ENCODE measurements around the gene DCP1B.

Gene DCP1B

GRCh38 chr12:2004113-2004929 lies at the start of gene DCP1B:
Gene DCP1B, minus strand, starts transcription at chr12:2004457. Its CDS starts 26 bp downstream, at chr12:2004431.
- DNase-seq, result peak; percentile 95

- no peak for DNase-seq
Observed at GRCh38 chr12:2053691-2054090, 49.4 kb upstream of the DCP1B start.

GRCh38 chr12:2052826-2053678 lies 48.8 kb upstream of the DCP1B start, which contains the start of gene CACNA1C:
Gene CACNA1C, plus strand, starts transcription at chr12:2052987. Its CDS starts 576 bp downstream, at chr12:2053563.
- peak; percentile 40 for DNase-seq

GRCh38 chr12:2051700-2052621 lies 47.7 kb upstream of the DCP1B start:
- DNase-seq, result no peak

- DNase-seq, result no peak
Observed at GRCh38 chr12:2049604-2050540, 45.6 kb upstream of the DCP1B start.

GRCh38 chr12:2047752-2048151 lies 43.5 kb upstream of the DCP1B start:
- DNase-seq, result no peak

- DNase-seq, result no peak
Observed at GRCh38 chr12:2046957-2047356, 42.7 kb upstream of the DCP1B start.

- no peak for DNase-seq
Observed at GRCh38 chr12:2044165-2044564, 39.9 kb upstream of the DCP1B start.

GRCh38 chr12:2043054-2043453 lies 38.8 kb upstream of the DCP1B start:
- DNase-seq, result no peak

- no peak for DNase-seq
Observed at GRCh38 chr12:2039034-2039433, 34.8 kb upstream of the DCP1B start.

GRCh38 chr12:2035431-2036055 lies 31.3 kb upstream of the DCP1B start:
- no peak for DNase-seq

- DNase-seq, result peak; percentile 82
Observed at GRCh38 chr12:2034633-2035430, 30.6 kb upstream of the DCP1B start.

GRCh38 chr12:2032506-2032905 lies 28.2 kb upstream of the DCP1B start:
- DNase-seq, result no peak

GRCh38 chr12:2029851-2030250 lies 25.6 kb upstream of the DCP1B start:
- no peak for DNase-seq

- DNase-seq, result no peak
Observed at GRCh38 chr12:2027351-2027750, 23.1 kb upstream of the DCP1B start.

- no peak for DNase-seq
Observed at GRCh38 chr12:2023365-2023764, 19.1 kb upstream of the DCP1B start.

- no peak for DNase-seq
Observed at GRCh38 chr12:2020511-2020910, 16.3 kb upstream of the DCP1B start.

- no peak for DNase-seq
Observed at GRCh38 chr12:2019126-2019525, 14.9 kb upstream of the DCP1B start.

- no peak for DNase-seq
Observed at GRCh38 chr12:2018391-2018790, 14.1 kb upstream of the DCP1B start.

All from NCI-H146 (cell line).